SK-N-SH (cell line): Measurements from ENCODE around the gene CAMK2D. TPM values are rescaled to one million over a fixed set of nuclear protein-coding genes. Genes with fewer than 3 reads are reported as not detected.

Source experiments
- CTCF ChIA-PET: fragments of 300-600, 350-600 bp; formaldehyde crosslinking; extraction: SDS; loops from one replicate; lab custom pipeline; 2021; lab: Yijun Ruan, JAX
- POLR2A ChIA-PET: fragments of 350-600 bp; sonication (Branson Sonifier 250); formaldehyde crosslinking; extraction: SDS; loops from one replicate; lab custom pipeline; 2020; ENCODE audit warnings: antibody characterized with exemption, inconsistent platforms; lab: Yijun Ruan, JAX
- DNase-seq: peaks from one replicate; pipeline ENCODE4 v3.0.0; 2012
- H2AFZ ChIP-seq: fragments of 200-600 bp; sonication (generic); 2 replicates; pipeline ENCODE4 v1.8.1; 2016; ENCODE audit warnings: antibody characterized with exemption, mild to moderate bottlenecking, low read depth
- H3F3A ChIP-seq: fragments of 200-600 bp; sonication (generic); replicated peaks from 2 replicates; pipeline ENCODE3; 2016; ENCODE audit warnings: antibody characterized with exemption, mild to moderate bottlenecking; ENCODE audit not compliant: insufficient read depth
- H3K27ac ChIP-seq, 2 experiments: fragments of 200-500 bp in 1 of 2; fragments of 200-600 bp in 1 of 2; sonication (Bioruptor generic) in 1 of 2; sonication (generic), shearing (Covaris generic) in 1 of 2; 2 replicates each; pipeline versions ENCODE4 v1.5.1 to v1.6.1; 2014 to 2016; ENCODE audit warnings: low read depth in 2 of 2, inconsistent platforms in 1 of 2, low read length in 1 of 2, mild to moderate bottlenecking in 1 of 2, mixed read lengths in 1 of 2
- H3K27me3 ChIP-seq: fragments of 200-600 bp; sonication (generic), shearing (Covaris generic); 2 replicates; pipeline ENCODE4 v1.6.1; 2016; ENCODE audit warnings: mixed run types; ENCODE audit not compliant: insufficient read depth
- H3K36me3 ChIP-seq, 2 experiments: fragments of 200-500 bp in 1 of 2; fragments of 200-600 bp in 1 of 2; sonication (Bioruptor generic) in 1 of 2; sonication (generic) in 1 of 2; replicated peaks in 1 of 2; 2 replicates each; pipeline versions ENCODE3 to v1.5.1; 2014 to 2016; ENCODE audit warnings: low read length in 1 of 2, mild to moderate bottlenecking in 1 of 2; ENCODE audit not compliant: insufficient read depth in 2 of 2, control insufficient read depth in 1 of 2
- H3K4me1 ChIP-seq, 2 experiments: fragments of 200-500 bp in 1 of 2; fragments of 200-600 bp in 1 of 2; sonication (Bioruptor generic) in 1 of 2; sonication (generic), shearing (Covaris generic) in 1 of 2; 2 replicates each; pipeline versions ENCODE4 v1.5.1 to v1.6.1; 2014 to 2016; ENCODE audit warnings: low read depth in 1 of 2, low read length in 1 of 2, mixed run types in 1 of 2; ENCODE audit not compliant: insufficient read depth in 2 of 2, control insufficient read depth in 1 of 2
- H3K4me2 ChIP-seq: fragments of 200-600 bp; sonication (generic), shearing (Covaris generic); 2 replicates; pipeline ENCODE4 v1.6.1; 2017; ENCODE audit warnings: mixed run types
- H3K4me3 ChIP-seq, 2 experiments: fragments of 200-500 bp in 1 of 2; fragments of 200-600 bp in 1 of 2; sonication (Bioruptor generic) in 1 of 2; sonication (generic), shearing (Covaris generic) in 1 of 2; 2 replicates each; pipeline versions ENCODE4 v1.5.1 to v1.8.1; 2014 to 2016; ENCODE audit warnings: low read depth in 2 of 2, inconsistent platforms in 1 of 2, low read length in 1 of 2, mild to moderate bottlenecking in 1 of 2, mixed read lengths in 1 of 2, moderate library complexity in 1 of 2
- H3K79me2 ChIP-seq: fragments of 200-600 bp; sonication (generic); 2 replicates; pipeline ENCODE4 v1.8.1; 2017; ENCODE audit warnings: mild to moderate bottlenecking; ENCODE audit not compliant: insufficient read depth
- H3K9ac ChIP-seq: fragments of 200-600 bp; sonication (generic); 2 replicates; pipeline ENCODE4 v1.6.1; 2017; ENCODE audit warnings: mixed run types
- H3K9me2 ChIP-seq: fragments of 200-600 bp; sonication (generic); 2 replicates; pipeline ENCODE4 v1.6.1; 2017; ENCODE audit warnings: mixed run types
- H3K9me3 ChIP-seq: fragments of 200-600 bp; sonication (generic); 2 replicates; pipeline ENCODE4 v1.6.1; 2017; ENCODE audit warnings: mixed run types, mild to moderate bottlenecking, moderate library complexity
- H4K20me1 ChIP-seq: fragments of 200-600 bp; sonication (generic); 2 replicates; pipeline ENCODE4 v1.6.1; 2017; ENCODE audit warnings: mild to moderate bottlenecking, mixed run types; ENCODE audit not compliant: insufficient read depth
- CTCF ChIP-seq: fragments of 200-600 bp; sonication (generic); IDR thresholded peaks from 2 replicates; pipeline ENCODE4 v1.6.1; 2017; ENCODE audit warnings: antibody characterized with exemption, mild to moderate bottlenecking, moderate library complexity
- FOXJ3 ChIP-seq: sonication (generic); formaldehyde crosslinking; IDR thresholded peaks from 2 replicates; pipeline ENCODE4 v1.5.1; 2020; ENCODE audit warnings: mild to moderate bottlenecking, missing genetic modification reagents
- IRF3 ChIP-seq: fragments of 150-350 bp; IDR thresholded peaks from 2 replicates; pipeline ENCODE4 v1.6.1; 2016; ENCODE audit warnings: mild to moderate bottlenecking, low read depth, low read length
- PBX3 ChIP-seq: IDR thresholded peaks from 2 replicates; pipeline ENCODE4; 2012
- POLR2AphosphoS5 ChIP-seq: IDR thresholded peaks from 2 replicates; pipeline ENCODE4 v1.6.1; 2012; ENCODE audit warnings: low read depth, low read length
- REST ChIP-seq: IDR thresholded peaks from 2 replicates; pipeline ENCODE4 v1.6.1; 2012; ENCODE audit warnings: mild to moderate bottlenecking, low read depth, low read length, moderate library complexity
- TCF12 ChIP-seq: IDR thresholded peaks from 2 replicates; pipeline ENCODE4 v1.4.0; 2012
- TEAD4 ChIP-seq: IDR thresholded peaks from 2 replicates; pipeline ENCODE4 v1.4.0; 2012; ENCODE audit warnings: mild to moderate bottlenecking, borderline replicate concordance; ENCODE audit not compliant: insufficient read depth
- USF1 ChIP-seq: IDR thresholded peaks from 2 replicates; pipeline ENCODE4 v1.4.0; 2012; ENCODE audit warnings: low read depth, borderline replicate concordance
- ZBTB33 ChIP-seq: IDR thresholded peaks from 2 replicates; pipeline ENCODE4 v1.4.0; 2012; ENCODE audit warnings: low read depth, borderline replicate concordance
- WGBS: methylation state at CpG from one replicate; pipeline ENCODE4 v1.1.6; 2017; ENCODE audit warnings: low lambda C conversion rate; 5-methylcytosine and 5-hydroxymethylcytosine counted together
- polyA plus RNA-seq, 3 experiments: library from polyadenylated mRNA; depleted of rRNA; stranded (reverse); fragments of >200 nt; gene quantifications; 2 replicates each; pipeline ENCODE4 v1.2.3, GENCODE V29; 2012

The CAMK2D gene
- polyA plus RNA-seq, 1 of the 3 experiments (the other 2 are of a cell fraction) = 17.0 TPM

- TF ChIP-seq REST (no peak), TCF12 (no peak), PBX3 (no peak)
Measured at GRCh38 chr4:113750296-113750695, 11.2 kb downstream of the CAMK2D start (continued).

- no peak overlapping the region for H3K4me3 ChIP-seq
- 87% methylated on average over 1 of the region's 1 CpG for WGBS
- no peaks in the 10 kb centered on the region for H3K9me2 ChIP-seq
- no peak for DNase-seq
- H2AFZ ChIP-seq = no peak overlapping the region
- no peak overlapping the region for H3K9ac ChIP-seq
- no peak overlapping the region for H3K27ac ChIP-seq
- peaks cover 12 to 46% of the 10 kb centered on the region in 2 experiments for H3K36me3 ChIP-seq
- peaks cover 8% of the 10 kb centered on the region for H3F3A ChIP-seq
- H4K20me1 ChIP-seq = no peaks in the 10 kb centered on the region; the same call in 1 of the 2 replicates
- POLR2A ChIA-PET = no interaction called here
- CTCF ChIA-PET = no interaction called here
- H3K27me3 ChIP-seq = no peaks in the 10 kb centered on the region
- H3K79me2 ChIP-seq = peaks cover 80% of the 10 kb centered on the region
- H3K4me1 ChIP-seq = peaks cover 0 to 7% of the 10 kb centered on the region in 2 experiments; a peak in 2 of 4 replicates
- TF ChIP-seq CTCF = no peak
- TF ChIP-seq IRF3 = no peak
- TF ChIP-seq FOXJ3 (CRISPR knock-in tag) = no peak
- no peak for TF ChIP-seq TEAD4
- no peak for TF ChIP-seq POLR2AphosphoS5
- TF ChIP-seq ZBTB33 = no peak
- TF ChIP-seq REST = no peak
- TF ChIP-seq USF1 = no peak
- H3K4me2 ChIP-seq = no peak overlapping the region
- no peaks in the 10 kb centered on the region for H3K9me3 ChIP-seq
Measured at GRCh38 chr4:113749178-113749577, 12.4 kb downstream of the CAMK2D start.
